ENCODE results near the gene LPAR1.
"Not testable (repeated sequence)": the region's sequence is repeated elsewhere in the genome, so short reads cannot be mapped to it uniquely, and the experiment has no call there.

LPAR1 gene

DNA sequence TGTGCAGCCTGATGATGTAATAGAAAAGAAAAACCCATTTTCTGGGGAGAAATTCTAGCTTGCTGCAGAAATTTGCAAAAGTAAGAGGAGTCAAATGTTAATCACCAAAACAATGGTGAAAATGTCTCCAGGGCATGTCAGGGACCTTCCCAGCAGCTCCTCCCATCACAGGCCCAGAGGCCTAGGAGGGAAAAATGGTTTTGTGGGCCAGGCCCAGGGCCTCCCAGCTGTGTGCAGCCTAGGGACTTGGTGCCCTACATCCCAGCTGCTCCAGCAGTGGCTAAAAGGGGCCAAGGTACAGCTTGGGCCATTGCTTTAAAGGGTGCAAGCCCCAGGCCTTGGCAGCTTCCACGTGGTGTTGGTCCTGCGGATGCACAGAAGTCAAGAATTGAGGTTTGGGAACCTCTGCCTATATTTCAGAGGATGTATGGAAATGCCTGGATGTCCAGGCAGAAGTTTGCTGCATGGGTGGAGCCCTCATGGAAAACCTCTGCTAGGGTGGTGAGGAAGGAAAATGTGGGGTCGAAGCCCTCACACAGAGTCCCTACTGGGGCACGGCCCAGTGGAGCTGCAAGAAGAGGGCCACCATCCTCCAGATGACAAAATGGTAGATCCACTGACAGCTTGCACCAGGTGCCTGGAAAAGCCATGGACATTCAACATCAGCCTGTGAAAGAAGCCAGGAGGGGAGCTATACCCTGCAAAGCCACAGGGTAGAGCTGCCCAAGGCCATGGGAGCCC, 176.7 kb downstream of the LPAR1 start:
- H3K4me1 Mint-ChIP-seq = not testable (repeated sequence)

GRCh38 chr9:110856772-110857171, 181.5 kb downstream of the LPAR1 start:
- DNase-seq (ENCODE audit: low spot score in 2 of 2) (no peak), ATAC-seq (replicated peaks; ENCODE audit: extremely low read depth, poor library complexity, severe bottlenecking) (no peak)
- Mint-ChIP-seq H3K36me3 (ENCODE audit: insufficient read depth) (no peaks in the 10 kb centered on the region), H3K27ac (ENCODE audit: low read depth) (no peak overlapping the region), H3K4me3 (no peak overlapping the region), H3K4me1 (no peaks in the 10 kb centered on the region), H3K27me3 (no peaks in the 10 kb centered on the region), H3K9me3 (peaks cover 26% of the 10 kb centered on the region)

More for the DNA sequence above, 176.7 kb downstream of the LPAR1 start:
- not testable (repeated sequence) for H3K4me3 Mint-ChIP-seq; DNase-seq (ENCODE audit: low spot score in 2 of 2); H3K27me3 Mint-ChIP-seq; H3K36me3 Mint-ChIP-seq (ENCODE audit: insufficient read depth); H3K27ac Mint-ChIP-seq (ENCODE audit: low read depth); ATAC-seq (replicated peaks; ENCODE audit: extremely low read depth, poor library complexity, severe bottlenecking)
- H3K9me3 Mint-ChIP-seq = peaks cover 26% of the 10 kb centered on the region

DNA sequence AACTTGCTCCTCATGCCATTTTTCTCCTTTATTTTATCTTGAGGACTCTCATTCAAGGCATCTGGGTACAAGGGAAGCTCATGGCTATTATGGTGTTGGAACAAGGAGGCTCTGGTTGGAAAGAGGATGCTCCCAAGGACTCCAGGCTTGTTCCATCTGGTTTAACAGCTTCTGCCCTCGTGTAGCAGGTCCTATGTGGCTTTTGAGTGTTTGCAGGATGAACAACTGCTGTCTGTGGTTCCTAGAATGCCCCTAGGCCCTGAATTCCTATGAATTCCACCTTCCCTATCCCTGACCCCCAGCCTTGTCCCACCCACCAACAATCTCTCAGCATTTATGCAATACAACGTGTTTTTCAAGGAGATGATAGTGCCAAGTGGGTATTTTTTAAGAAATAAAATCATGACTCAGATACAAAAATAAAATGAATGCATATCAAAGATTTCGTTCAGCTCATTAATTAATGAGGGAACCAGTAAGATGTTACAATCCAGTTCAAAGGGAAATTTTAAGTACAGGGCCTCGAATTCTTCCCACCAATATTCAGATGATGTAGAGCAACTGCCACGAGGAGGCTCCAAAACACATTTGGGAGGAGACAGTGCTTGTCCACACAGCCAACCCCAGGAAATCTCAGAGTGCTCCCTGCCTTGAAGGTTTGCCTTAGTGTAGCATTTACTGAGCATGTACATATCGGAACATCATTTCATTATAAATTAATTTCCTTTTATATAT, 187.7 kb downstream of the LPAR1 start:
- DNase-seq (ENCODE audit: low spot score in 2 of 2) = no peak
- Mint-ChIP-seq H3K27ac (ENCODE audit: low read depth) (no peak overlapping the region), H3K4me1 (no peaks in the 10 kb centered on the region), H3K27me3 (no peaks in the 10 kb centered on the region), H3K9me3 (peaks cover 6% of the 10 kb centered on the region), H3K4me3 (no peak overlapping the region), H3K36me3 (ENCODE audit: insufficient read depth) (no peaks in the 10 kb centered on the region)
- no peak for ATAC-seq (replicated peaks; ENCODE audit: extremely low read depth, poor library complexity, severe bottlenecking)

DNA sequence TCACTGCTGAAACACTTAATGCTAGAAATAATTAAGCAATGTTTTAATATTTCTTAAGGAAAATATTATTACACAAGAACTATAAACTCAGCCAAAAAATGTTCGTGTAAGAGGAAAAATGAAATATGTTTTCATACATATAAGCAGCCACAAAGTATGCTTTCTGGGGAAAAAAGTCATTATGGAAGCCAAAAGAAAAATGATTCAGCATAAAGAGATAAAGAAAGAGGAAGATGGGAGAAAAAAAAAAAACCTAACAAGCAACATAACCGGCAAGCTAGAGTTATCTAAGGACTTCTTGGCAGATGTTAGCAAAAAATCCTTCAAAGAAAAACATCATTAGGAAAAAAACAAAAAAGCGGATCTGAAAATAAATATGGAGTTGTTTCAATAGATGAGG, 190.6 kb downstream of the LPAR1 start:
- Mint-ChIP-seq H3K4me1 (no peaks in the 10 kb centered on the region), H3K9me3 (peaks cover 18% of the 10 kb centered on the region), H3K27ac (ENCODE audit: low read depth) (no peak overlapping the region), H3K4me3 (no peak overlapping the region), H3K36me3 (ENCODE audit: insufficient read depth) (no peaks in the 10 kb centered on the region), H3K27me3 (no peaks in the 10 kb centered on the region)
- DNase-seq (ENCODE audit: low spot score in 2 of 2) = no peak
- ATAC-seq (replicated peaks; ENCODE audit: extremely low read depth, poor library complexity, severe bottlenecking) = no peak

DNA sequence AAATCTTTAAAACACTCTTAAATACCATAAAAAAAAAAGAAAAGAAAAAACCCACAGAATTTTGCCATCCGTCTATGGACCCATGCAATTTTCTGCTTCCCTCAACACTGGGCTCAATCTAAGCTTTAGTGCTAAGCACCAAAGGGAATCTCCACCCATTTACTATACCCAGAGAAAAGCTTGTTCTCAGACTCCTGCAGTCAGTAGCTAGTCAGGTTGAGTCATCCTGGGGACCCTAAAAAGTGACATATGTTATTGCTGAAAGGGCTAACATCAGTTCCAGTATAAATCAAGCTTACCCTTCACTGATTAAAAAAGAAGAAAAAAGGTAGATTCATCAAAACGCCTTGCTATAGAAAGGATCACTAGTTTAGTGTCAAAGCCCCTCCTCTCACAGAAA, 192.1 kb downstream of the LPAR1 start:
- ATAC-seq (replicated peaks; ENCODE audit: extremely low read depth, poor library complexity, severe bottlenecking) (no peak), DNase-seq (ENCODE audit: low spot score in 2 of 2) (no peak)
- H3K4me1 Mint-ChIP-seq = no peaks in the 10 kb centered on the region
- H3K4me3 Mint-ChIP-seq = no peak overlapping the region
- H3K9me3 Mint-ChIP-seq = peaks cover 18% of the 10 kb centered on the region
- H3K27ac Mint-ChIP-seq (ENCODE audit: low read depth) = no peak overlapping the region
- no peaks in the 10 kb centered on the region for H3K27me3 Mint-ChIP-seq
- no peaks in the 10 kb centered on the region for H3K36me3 Mint-ChIP-seq (ENCODE audit: insufficient read depth)

DNA sequence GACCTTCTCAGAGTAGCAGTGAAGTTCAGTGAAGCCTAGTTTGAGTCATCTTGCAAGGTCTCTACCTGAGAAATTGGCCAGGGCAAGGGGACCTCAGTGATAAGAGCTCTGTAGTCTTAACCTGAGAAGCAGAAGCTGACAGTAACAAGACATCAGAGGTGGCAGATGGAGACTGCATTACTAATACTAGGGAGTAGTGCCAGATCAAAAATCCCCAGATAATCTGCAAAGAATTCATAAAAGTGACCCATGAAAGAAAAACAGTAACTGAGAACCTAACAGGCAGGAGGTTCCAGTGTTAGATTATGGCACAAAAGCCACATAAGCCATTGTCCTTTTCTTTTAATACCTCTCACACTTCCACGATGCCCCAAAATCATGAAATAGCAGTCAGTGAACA, 194.1 kb downstream of the LPAR1 start:
- no peaks in the 10 kb centered on the region for H3K36me3 Mint-ChIP-seq (ENCODE audit: insufficient read depth)
- H3K4me3 Mint-ChIP-seq = no peak overlapping the region
- no peaks in the 10 kb centered on the region for H3K4me1 Mint-ChIP-seq
- no peaks in the 10 kb centered on the region for H3K27me3 Mint-ChIP-seq
- H3K9me3 Mint-ChIP-seq = peaks cover 24% of the 10 kb centered on the region
- no peak overlapping the region for H3K27ac Mint-ChIP-seq (ENCODE audit: low read depth)
- DNase-seq (ENCODE audit: low spot score in 2 of 2) (no peak), ATAC-seq (replicated peaks; ENCODE audit: extremely low read depth, poor library complexity, severe bottlenecking) (no peak)

DNA sequence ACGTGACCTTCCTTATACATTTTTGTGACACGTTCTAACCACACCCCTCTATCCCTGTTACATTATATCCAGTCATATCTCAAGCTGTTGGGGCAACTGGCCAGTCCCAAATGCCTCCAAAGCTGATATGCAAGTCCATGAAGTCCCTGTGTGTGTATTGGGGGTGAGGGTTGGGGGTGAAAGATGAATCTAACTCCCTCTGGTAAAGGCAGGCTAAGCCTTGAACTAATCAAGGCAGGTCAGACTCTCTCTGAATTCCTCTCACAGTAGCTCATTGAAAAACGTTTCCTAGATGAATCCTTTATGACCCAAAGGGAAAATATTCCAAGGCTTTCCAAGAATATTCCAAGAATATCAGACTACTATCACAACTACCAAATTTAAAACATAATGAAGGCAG, 195.3 kb downstream of the LPAR1 start:
- DNase-seq (ENCODE audit: low spot score in 2 of 2) (no peak), ATAC-seq (replicated peaks; ENCODE audit: extremely low read depth, poor library complexity, severe bottlenecking) (no peak)
- H3K36me3 Mint-ChIP-seq (ENCODE audit: insufficient read depth) = no peaks in the 10 kb centered on the region
- no peak overlapping the region for H3K4me3 Mint-ChIP-seq
- H3K27ac Mint-ChIP-seq (ENCODE audit: low read depth) = no peak overlapping the region
- H3K9me3 Mint-ChIP-seq = peaks cover 24% of the 10 kb centered on the region
- H3K4me1 Mint-ChIP-seq = no peaks in the 10 kb centered on the region
- no peaks in the 10 kb centered on the region for H3K27me3 Mint-ChIP-seq

DNA sequence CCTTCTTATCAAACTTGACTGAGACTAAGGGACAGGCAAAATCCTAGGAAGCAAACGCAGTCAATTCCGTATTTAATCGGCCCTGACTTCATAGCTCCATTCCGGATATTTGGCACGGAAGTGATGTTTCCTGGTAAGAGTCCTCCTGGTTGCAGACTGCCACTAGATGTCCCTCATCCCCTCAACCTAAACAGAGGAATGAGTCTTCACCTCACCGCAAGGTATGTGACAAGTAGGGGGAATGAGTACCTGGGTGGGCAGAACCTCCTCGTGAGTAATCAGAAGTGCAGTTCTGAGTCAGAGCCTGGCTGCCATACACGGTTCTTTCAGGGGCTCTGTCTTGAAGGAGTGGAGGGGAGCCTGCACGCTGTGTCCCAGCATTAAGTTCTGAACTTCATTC, 196.1 kb downstream of the LPAR1 start:
- no peak for ATAC-seq (replicated peaks; ENCODE audit: extremely low read depth, poor library complexity, severe bottlenecking)
- H3K27ac Mint-ChIP-seq (ENCODE audit: low read depth) = no peak overlapping the region
- H3K27me3 Mint-ChIP-seq = no peaks in the 10 kb centered on the region

GRCh38 chr9:110837401-110838005, 200.8 kb downstream of the LPAR1 start:
- Mint-ChIP-seq H3K36me3 (ENCODE audit: insufficient read depth) (no peaks in the 10 kb centered on the region), H3K4me3 (no peak overlapping the region), H3K27me3 (no peaks in the 10 kb centered on the region), H3K4me1 (no peaks in the 10 kb centered on the region), H3K27ac (ENCODE audit: low read depth) (no peak overlapping the region), H3K9me3 (peaks cover 23% of the 10 kb centered on the region)
- no peak for DNase-seq (ENCODE audit: low spot score in 2 of 2)
- no peak for ATAC-seq (replicated peaks; ENCODE audit: extremely low read depth, poor library complexity, severe bottlenecking)

More for the DNA sequence above, 196.1 kb downstream of the LPAR1 start:
- no peak overlapping the region for H3K4me3 Mint-ChIP-seq
- peaks cover 31% of the 10 kb centered on the region for H3K9me3 Mint-ChIP-seq
- no peak for DNase-seq (ENCODE audit: low spot score in 2 of 2)
- H3K4me1 Mint-ChIP-seq = no peaks in the 10 kb centered on the region
- H3K36me3 Mint-ChIP-seq (ENCODE audit: insufficient read depth) = no peaks in the 10 kb centered on the region

DNA sequence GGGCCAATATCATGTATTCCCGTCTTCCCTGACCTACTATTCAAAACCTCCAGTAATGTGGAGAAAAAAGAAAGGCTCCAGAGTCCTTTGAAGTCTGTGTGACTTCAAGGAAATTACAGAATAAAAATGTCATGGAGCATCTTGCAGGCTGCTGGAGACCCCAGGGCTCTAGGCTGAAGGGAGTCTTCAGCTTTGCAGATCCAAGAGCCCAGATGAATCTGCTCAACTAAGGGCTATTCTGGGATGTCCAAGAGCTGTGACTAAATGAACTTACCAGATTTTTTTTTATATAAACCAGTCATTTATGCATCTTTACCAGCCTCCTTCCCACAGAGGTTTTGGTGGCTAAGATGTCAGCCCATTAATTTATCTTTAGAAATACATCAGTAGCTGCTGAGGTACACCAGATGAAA, 202.4 kb downstream of the LPAR1 start:
- H3K4me3 Mint-ChIP-seq = no peak overlapping the region
- DNase-seq (ENCODE audit: low spot score in 2 of 2) = no peak
- peaks cover 23% of the 10 kb centered on the region for H3K9me3 Mint-ChIP-seq
- no peaks in the 10 kb centered on the region for H3K27me3 Mint-ChIP-seq
- no peaks in the 10 kb centered on the region for H3K36me3 Mint-ChIP-seq (ENCODE audit: insufficient read depth)
- ATAC-seq (replicated peaks; ENCODE audit: extremely low read depth, poor library complexity, severe bottlenecking) = no peak
- no peak overlapping the region for H3K27ac Mint-ChIP-seq (ENCODE audit: low read depth)
- no peaks in the 10 kb centered on the region for H3K4me1 Mint-ChIP-seq

DNA sequence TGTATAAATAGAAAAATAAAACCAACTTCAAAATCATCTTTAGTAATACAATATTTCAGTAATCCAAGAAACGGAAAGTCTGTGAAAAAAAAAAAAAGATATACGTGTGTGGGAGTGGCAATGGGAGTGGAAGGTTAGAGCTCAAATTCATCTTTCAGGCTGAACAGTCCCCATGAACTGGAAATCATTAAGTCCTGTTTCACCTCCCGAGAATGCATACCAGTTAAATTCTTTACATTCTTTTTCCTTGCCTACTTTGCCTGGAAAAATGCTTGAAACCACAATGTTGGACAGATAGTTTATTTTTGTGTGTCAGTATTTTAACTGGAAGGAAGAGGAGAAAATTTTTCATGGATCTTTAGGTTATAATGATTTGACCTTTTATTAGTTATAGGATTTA, 202.9 kb downstream of the LPAR1 start:
- Mint-ChIP-seq H3K27me3 (no peaks in the 10 kb centered on the region), H3K27ac (ENCODE audit: low read depth) (no peak overlapping the region), H3K4me1 (no peaks in the 10 kb centered on the region), H3K9me3 (peaks cover 24% of the 10 kb centered on the region), H3K4me3 (no peak overlapping the region), H3K36me3 (ENCODE audit: insufficient read depth) (no peaks in the 10 kb centered on the region)
- ATAC-seq (replicated peaks; ENCODE audit: extremely low read depth, poor library complexity, severe bottlenecking) (no peak), DNase-seq (ENCODE audit: low spot score in 2 of 2) (no peak)

DNA sequence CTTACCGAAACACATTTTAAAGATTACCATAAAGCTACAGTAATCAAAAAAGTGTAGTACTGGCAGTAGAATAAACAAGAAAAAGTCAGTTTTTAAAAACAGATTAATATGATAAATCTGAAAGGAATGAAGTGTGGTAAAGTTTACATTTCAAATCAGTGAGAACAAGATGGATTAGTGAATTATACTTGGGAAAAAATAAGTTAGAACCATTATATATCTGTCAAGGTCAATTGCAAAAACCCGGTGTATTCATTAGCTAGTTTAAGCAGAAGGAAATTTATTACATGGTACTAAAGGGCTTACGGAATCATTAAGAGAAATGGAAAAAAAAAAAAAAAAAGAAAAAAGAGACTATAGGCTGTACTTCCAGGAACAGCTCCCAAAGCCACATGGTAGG, 205.3 kb downstream of the LPAR1 start:
- Mint-ChIP-seq H3K9me3 (peaks cover 22% of the 10 kb centered on the region), H3K36me3 (ENCODE audit: insufficient read depth) (no peaks in the 10 kb centered on the region)

DNA sequence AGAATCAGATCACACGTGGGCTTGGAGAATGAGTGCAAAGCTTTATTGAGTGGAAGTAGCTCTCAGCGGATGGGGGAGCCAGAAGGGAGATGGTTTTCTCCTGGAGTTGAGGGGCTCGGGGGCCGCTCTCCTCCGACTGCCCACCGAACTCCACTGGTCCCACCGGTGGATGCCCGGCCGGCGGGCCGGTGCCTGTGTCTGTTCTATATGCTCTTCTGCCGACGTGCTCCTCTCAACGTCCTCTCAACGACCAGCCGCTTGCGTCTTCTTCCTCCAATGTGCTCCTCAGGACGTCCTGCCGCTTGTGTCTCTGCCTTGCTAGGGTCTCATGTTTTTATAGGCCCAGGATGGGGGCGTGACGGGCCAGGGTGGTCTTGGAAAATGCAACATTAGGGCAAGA, 207.8 kb downstream of the LPAR1 start:
- peaks cover 11% of the 10 kb centered on the region for H3K9me3 Mint-ChIP-seq
- no peak for DNase-seq (ENCODE audit: low spot score in 2 of 2)
- ATAC-seq (replicated peaks; ENCODE audit: extremely low read depth, poor library complexity, severe bottlenecking) = no peak
- no peak overlapping the region for H3K4me3 Mint-ChIP-seq
- no peaks in the 10 kb centered on the region for H3K36me3 Mint-ChIP-seq (ENCODE audit: insufficient read depth)
- H3K4me1 Mint-ChIP-seq = no peaks in the 10 kb centered on the region
- H3K27ac Mint-ChIP-seq (ENCODE audit: low read depth) = no peak overlapping the region
- H3K27me3 Mint-ChIP-seq = no peaks in the 10 kb centered on the region

More for the DNA sequence above, 205.3 kb downstream of the LPAR1 start:
- H3K27ac Mint-ChIP-seq (ENCODE audit: low read depth) = no peak overlapping the region
- no peak for DNase-seq (ENCODE audit: low spot score in 2 of 2)
- no peaks in the 10 kb centered on the region for H3K4me1 Mint-ChIP-seq
- H3K27me3 Mint-ChIP-seq = no peaks in the 10 kb centered on the region
- H3K4me3 Mint-ChIP-seq = no peak overlapping the region
- no peak for ATAC-seq (replicated peaks; ENCODE audit: extremely low read depth, poor library complexity, severe bottlenecking)

Measured in central memory CD8-positive, alpha-beta T cell (primary cell).